Lung microvascular endothelial cell (primary cell): ENCODE results near the gene ICE2. TPM values are rescaled to one million over a fixed set of nuclear protein-coding genes. Genes with fewer than 3 reads are reported as not detected.

ENCODE experiments used
- DNase-seq, 2 donors: peaks; one replicate each; pipeline versions ENCODE4 v3.0.0 to v3.0.0-alpha.2; 2010; ENCODE audit warnings: low read depth in 2 of 2
- total RNA-seq: library from RNA; depleted of rRNA; stranded (reverse); fragments of >200 nt; gene quantifications from 2 replicates; pipeline ENCODE4 v1.2.1, GENCODE V29; 2014

The ICE2 gene
- total RNA-seq, 1 donor from 2014 or later = 32.7 TPM

DNA sequence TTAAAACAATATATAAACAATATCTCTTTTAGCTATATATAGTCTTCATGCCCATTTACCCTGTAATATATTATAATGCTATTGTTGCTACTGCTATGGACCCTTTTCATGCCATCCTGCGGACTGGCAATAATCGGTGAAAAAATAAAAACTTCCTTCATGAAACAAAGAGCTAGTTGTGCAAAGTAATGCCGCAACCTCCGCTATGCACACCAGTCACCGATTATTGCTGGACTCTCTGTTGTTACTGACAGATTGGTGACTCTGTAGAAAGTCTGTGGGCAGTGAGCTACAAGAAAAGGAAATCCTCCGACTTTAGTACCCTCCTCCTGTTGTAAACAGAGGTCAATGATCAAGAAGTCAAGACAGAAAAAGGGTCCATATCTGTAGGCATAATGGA lies 17.9 kb upstream of the ICE2 start:
- no peak for DNase-seq

DNA sequence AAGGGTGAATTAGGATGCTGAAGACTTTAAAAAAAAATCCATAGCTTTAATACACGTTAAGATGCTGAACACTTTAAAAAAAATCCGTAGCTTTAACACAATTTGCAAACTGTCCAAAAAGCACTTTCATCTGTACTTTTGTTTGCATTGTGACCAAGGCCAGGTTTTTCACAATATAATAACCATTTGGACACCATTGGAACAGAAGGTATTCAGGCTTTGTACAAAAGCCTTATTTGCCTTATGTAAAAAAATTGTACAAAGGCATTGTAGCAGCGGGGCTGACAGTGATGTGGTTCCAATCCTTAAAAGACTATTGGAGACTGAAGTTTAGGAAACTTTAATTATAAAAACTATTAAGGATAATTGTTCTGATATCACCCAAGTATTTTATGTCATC lies 15.2 kb upstream of the ICE2 start:
- DNase-seq = no peak

DNA sequence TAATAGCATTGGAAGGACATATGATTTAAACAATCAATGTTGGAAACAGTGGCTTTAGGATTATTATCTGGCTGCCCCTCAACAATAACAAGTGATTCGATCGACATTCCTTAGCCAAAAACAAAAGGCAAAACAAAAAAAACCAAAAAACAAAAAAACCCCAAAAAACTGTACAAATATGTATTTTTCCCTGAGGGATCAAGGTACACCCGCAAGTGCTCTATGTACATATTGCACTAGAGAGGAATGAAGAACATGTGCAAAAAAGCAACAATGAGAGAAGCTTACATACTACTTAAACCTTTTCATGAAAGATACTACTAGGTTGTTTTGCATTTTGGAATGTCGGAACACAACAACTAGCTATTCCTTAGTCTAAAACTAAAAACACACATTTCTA lies 14.2 kb upstream of the ICE2 start:
- DNase-seq = no peak

DNA sequence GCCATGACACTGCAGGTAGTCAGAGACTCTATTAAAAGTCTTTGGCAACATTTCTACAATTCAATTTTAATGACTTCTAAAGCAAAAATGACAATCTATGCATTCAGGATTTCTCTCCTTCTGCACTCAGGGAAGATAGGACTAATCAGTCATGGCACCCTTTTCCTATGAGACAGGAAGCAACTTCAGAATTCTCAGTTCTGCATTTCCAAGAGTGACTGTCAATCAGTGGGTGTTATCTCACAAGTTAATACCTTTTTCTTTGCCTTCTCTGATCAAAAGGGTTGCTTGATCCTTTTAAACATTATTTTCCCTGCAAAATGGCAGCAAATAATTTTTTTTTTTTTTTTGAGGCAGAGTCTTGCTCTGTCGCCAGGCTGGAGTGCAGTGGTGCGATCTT lies 7.8 kb upstream of the ICE2 start:
- DNase-seq = no peak

DNA sequence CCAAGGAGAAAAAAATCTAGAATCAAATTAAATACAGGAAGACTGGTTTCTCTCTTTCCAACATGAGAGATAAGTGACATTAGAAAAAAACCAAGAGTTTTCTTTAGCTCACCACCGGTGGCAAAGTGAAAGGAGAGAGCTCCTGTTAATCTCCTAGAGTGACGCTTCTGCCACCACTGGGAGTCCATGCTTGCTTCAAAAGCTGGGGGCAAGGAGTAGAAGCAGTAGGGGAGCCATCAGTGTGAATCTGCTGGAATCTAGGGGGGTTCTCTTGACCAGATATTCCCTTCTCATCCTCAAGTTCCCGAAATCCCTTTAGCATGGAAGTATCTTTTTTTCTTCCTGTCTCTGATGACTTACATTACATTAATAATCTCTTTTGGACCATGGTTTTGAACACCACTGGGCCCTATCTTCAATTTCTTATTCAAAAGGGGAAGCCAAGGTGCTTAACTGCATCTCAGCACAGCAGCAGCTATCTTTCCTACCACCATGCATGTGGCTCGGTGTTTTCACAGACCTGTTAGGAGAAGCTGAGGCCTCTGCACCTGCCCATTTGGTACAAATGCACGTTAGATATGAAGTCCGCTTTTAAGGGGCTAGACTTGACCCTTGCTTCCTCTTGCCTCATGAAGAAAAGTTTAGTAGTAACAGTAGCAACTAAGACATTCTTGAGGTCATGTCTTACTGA lies 6.6 kb upstream of the ICE2 start:
- DNase-seq = peak in 1 of 2 donors; percentile 13

DNA sequence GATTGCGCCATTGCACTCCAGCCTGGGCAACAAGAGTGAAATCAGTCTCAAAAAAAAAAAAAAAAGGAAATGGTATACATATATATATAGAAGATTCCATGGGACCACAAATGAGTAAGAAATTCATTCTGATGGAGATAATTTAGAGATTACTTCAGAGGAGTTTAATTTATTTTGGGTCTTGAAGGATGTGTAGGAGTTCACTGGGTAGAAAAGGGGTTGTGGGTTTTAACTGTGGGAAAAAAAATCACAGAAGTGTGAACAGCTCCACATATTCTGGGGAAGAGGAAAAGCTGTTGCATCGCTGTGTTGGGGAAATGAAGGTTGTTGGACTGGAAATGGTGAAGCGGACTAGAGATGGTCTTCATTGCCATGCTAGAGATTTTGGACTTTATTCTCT lies 4.1 kb upstream of the ICE2 start:
- DNase-seq = no peak

DNA sequence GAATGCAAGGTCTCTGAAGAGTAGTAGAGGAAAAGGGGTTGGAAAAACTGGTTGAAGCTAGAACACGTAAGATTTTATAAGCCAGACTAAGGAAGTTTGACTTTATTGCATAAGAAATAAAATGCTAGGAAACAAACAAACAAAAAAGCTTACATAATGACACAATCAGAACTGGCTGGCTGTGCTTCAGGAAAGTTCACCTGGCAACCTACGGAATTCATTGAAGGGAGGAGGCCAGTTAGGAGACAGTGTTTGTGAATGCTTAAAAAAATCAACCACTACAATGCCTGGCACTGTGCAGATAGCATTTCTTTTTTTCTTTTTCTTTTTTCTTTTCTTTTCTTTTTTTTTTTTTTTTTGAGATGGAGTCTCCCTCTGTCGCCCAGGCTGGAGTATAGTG lies 1.9 kb upstream of the ICE2 start:
- DNase-seq = no peak

DNA sequence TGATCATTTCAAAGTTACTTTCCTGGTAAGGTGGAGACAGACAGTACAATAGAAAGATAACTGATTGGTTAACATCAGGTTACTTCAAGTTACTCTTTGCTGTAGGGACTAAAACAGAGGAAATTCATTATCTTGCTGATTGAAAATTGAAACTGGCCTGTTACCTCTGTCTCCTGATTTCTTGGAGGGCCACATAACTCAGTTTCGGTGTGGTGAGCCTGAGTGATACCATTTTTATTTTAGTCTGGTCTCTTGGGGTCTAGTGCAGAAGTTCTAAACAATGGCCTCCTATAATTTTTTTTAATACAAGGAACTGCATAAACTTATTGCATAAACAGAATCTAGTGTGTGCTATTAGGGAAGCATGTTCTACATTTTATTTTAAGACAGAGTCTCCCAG lies 1.2 kb upstream of the ICE2 start:
- no peak for DNase-seq

DNA sequence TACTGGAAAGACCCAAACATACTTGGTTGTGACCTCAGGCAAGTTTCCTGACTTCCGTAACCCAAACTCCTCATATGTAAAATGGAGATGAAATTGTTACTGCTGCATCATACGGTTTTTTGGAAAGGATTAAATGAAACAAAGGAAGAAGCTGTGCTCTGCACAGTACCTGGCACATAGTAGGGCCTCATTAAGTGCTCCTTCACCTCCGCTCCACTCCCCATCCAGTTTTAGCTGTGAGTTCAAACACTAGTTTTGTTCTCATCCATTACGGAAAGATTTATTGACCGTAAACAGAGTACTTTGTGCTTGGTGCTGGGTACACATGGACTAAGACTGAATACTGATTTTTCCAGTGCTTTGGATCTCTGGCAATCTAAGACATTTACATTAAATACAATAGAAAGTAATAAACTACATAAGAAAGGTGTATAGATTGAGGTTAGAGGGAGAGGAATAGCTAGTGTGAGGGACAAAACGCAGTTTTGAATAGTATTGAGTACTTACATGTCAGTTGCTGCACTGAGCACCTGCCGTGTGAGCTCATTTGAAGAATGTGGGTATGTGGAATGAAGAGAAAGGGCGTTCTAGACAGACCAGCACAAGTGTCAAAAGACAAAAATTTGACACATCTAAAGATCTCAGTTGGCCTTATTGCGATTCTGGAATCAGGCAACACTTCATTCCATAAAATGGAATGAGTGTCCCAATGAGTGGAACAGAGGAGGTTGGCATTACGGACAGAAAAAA lies 594 bp upstream of the ICE2 start:
- no peak for DNase-seq

DNA sequence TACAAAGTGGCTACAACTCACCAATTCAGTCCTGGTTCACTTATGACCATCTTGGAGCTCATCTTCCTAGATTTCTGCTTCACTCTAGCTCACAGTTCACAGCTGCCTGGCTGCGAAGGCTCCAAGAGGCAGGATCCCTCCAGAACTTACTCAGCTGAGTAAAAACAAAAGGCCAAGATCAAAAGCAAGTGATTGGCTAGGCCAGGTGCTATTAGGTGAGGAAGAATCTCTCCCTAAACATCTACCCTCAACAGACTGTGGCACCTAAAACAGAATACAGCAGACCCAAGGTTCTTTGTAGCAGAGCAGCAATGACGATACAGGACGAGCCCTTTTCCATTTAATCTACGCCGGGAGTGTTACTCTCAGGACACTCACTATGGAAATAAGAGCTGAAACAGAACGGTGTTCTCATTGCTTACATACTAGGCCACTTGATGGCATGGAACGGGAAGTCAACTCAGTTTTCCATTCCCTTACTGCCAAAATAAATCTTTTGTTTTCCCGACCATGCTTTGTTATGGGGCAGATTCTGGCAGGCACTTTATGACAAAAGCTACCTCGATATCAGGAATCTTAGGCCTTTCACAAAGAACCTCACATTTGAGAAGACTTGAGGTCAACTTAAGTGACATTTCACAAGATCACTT lies 901 bp downstream of the ICE2 start:
- DNase-seq = peak; percentile 63 to 98

DNA sequence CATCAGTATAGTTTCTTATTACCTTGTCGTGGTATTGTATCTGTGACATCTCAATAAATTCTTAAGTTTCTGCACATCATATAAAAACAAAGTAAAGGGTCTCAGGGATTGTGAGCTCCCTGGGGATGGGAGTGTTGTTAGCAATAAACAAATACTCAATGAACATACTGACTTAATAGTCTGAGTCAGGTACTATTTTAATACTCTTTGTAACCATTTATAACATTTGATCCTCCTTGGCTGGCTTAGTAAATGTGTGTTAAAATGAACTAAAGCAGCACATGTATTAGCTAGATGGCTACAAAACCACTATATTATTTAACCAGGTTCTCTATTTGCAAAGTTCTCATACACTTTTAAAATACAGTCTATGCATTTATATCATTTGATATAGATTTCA lies 1.8 kb downstream of the ICE2 start:
- peak in 1 of 2 donors; percentile 17 for DNase-seq

DNA sequence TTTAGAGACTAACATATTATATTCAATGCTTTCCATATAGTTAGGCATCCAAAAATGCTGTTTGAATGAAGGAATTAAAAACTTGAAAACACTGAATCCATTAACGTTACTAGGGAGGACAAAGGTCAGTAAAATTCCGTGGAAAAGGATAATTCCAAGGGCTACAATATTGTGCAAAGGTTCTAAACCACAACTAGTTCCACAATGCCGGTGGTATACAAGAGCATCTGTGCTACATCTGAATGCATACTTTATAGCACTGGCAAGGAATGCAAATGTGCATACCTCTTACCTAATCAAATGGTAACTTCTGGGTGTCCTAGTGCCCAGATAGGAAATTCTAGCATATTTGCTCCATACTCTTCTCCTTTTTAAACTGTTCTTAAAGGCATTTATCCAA lies 2.2 kb downstream of the ICE2 start:
- peak in 1 of 2 donors; percentile 44 for DNase-seq

DNA sequence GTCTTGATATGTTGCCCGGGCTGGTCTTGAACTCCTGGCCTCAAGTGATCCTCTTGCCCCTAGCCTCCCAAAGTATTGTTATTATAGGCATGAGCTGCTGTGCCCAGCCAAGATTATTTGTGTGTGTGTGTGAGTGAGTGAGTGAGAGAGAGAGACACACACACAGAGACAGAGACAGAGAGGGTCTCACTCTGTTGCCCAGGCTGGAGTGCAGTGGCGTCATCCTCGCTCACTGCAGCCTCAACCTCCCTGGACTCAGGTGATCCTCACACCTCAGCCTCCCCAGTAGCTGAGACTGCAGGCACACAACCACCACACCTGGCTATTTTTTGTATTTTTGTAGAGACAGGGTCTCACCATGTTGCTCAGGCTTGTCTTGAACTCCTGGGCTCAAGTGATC lies 5.8 kb downstream of the ICE2 start:
- no peak for DNase-seq

DNA sequence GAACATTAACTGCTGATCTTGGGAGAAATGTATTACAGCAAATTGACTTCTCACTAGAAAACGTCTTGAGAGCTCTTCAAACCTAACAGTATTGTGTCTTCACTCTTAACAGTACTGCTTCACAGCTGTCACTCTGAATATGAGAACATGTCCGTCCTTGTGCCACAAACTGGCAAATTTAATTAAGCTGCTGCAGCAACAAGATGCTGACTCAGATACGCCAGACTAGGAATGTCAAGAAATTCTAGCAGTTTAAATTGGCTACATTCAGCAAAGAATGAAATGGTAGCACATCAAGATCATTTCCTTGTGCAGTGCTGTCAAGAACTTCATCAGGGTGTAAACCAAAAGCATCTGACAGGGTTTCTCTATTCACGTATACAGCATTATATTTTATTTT lies 7.6 kb downstream of the ICE2 start:
- no peak for DNase-seq

DNA sequence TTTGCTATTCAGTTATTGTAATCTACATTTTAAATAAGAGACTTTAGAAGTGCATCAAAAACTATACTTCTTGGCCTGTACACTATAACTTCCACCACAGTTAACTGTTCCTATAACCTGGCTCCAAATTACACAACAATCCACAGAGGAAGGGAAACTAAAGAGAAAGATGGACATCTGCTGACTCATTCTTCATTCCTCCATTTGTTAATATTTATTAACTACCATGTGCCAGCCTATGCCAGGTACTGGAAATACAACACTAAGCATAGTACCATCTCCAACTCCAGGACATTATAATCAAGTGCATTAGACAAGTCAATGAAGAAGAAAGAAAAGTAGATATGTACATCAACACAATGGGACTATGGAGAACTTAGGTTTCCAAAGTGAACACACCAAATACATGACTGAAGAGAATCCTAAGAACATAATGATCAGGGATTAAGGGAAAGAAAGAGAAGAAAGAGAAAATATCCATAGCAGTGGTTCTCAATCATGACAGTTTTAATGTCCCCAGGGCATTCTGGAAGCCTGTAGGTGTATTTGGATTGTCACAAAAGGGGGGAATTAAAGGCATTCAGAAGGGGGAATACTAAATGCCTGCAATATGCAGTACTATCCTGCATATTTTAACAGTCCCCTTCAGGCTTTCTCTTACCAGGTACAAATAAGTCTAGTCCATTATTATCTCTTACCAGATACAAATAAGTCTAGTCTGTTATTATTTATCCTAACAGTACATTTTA lies 8.9 kb downstream of the ICE2 start:
- DNase-seq = peak; percentile 21 to 65

DNA sequence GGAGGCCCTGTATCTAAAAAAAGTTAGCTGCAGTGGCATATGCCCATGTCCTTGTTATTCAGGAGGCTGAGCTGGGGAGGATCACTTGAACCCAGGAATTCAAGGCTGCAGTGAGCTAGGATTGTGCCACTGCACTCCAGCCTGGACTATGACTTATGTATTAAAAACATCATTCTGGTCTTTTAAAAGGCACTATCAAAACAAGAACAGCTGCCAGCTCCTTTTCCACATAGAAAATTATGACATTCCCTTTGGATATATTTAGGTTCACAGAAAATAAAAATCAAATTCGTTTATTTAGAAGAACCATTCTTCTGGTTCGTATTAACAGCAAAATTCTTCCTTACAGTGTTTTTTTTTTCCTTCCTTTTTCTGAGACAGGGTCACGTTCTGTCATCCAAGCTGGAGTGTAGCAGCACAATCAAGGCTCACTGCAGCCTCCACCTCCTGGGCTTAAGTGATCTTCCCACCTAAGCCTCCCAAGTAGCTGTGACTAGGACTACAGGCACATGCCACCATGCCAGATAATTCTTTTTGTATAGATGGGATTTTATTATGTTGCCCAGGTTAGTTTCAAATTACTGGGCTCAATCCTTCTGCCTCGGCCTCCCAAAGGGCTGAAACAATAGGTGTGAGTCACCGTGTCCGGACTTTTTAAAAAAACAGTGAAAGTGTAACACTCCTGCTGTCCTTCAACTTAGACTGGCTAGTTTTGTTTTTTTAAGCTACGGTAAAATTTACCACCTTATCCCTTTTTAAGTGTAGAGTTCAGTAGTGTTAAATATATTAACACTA lies 13.9 kb downstream of the ICE2 start:
- DNase-seq = peak; percentile 84 to 92

DNA sequence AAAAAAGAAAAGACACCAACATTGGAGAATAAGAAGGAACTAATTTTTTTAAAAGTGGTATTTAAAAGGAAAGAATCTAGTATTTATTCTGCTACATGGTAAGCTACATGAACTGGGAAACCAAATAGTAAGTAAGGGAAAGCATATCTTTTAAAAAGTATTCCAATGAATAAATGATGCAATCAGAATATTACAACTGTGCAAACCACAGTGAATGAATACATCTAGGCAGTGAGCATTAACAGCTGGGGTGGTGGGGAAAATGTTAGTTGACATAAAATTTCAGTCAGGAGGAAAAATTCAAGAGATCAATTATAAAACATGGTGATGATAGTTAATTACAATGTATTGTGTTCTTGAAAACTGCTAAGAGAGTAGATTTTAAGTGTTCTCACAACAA lies 16.9 kb downstream of the ICE2 start:
- no peak for DNase-seq

DNA sequence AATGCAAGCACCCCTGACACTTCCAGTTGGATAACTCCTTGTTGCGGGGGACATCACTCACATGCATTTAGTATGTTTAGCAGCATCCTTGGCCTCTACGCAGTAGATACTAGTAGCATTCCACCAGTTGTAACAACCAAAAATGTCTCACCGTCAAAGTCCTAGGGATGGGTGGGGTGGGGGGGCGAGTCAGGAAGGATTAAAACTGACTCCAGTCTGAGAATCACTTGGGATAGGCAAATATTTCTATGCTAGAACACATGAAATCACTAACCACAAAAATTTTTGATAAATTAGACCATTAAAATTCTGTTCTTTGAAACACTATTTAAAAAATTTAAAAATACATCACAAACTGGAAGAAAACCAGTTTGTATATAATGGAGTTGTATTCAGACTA lies 18.0 kb downstream of the ICE2 start:
- no peak for DNase-seq

DNA sequence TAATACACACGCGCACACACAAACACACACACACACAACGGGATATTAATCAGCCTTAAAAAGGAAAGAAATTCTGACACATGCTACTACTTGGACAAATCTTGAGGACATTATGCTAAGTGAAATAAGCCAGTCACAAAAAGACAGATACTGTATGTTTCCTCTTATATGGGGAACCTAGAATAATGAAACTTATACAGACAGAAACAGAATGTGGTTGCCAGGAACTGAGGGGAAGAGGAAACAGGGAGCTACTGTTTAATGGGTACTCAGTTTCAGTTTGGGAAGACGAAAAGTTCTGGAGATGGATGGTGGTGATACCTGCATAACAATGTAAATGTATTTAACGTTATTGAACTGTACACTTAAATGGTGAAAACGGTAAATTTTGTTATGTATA lies 20.2 kb downstream of the ICE2 start:
- DNase-seq = peak in 1 of 2 donors; percentile 17

DNA sequence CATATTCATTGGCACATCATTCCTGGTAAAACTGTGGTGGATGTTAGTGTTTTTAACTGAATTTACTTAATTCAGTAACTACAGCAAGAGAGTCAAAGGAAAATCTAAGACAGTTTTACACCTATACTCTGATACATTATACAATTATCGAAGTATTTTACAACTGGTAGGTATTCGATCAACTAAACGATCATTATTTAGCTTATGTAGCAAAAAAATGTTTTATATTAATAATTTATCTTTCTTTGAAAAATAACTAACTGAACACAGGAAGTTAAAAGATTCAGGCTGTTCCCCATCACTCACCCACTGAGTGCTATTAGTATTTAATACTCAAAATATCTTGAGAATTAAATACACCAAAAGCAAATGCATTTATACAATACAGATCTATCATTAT lies 21.0 kb downstream of the ICE2 start:
- no peak for DNase-seq

DNA sequence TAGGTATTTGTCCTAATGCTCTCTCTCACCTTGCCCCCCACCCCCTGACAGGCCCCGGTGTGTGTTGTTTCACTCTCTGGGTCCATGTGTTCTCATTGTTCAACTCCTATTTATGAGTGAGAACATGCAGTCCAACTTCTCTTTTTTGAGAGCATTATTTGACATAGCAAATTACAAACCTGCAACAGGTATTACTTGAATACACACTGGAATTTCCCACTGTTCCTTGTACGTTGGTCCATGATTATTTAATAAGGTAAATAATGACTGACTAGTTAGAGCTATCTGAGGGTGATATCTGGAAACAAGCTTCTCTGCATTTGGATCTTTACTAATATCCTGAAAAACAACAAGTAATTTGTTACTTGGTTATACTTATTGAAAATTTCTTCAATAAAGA lies 24.1 kb downstream of the ICE2 start:
- no peak for DNase-seq
